ENCODE measurements around the gene SCARB2. TPM values are rescaled to one million over a fixed set of nuclear protein-coding genes. Genes with fewer than 3 reads are reported as not detected.

The SCARB2 gene
- total RNA-seq, 6 experiments from 2014 or later: 102 to 133 (median 125) TPM

- peak; percentile 15 to 73 (median 41) for ATAC-seq
- no peaks in the 10 kb centered on the region for H3K9me3 ChIP-seq
- H3K27ac ChIP-seq: peak overlapping the region; percentile 78 to 89 (median 89)
- WGBS (ENCODE audit: insufficient coverage, low coverage, low lambda C conversion rate, missing lambda C conversion rate): 9% methylated on average over 2 of the region's 2 CpGs
- H3K36me3 ChIP-seq: peaks cover 0 to 7% (median 0%) of the 10 kb centered on the region in 4 donors
- no peaks in the 10 kb centered on the region for H3K27me3 ChIP-seq
- intact Hi-C loops (cut with DNase I): no loop called here
- H3K4me3 ChIP-seq: peak overlapping the region in 2 of 3 donors; percentile 40 to 58
- TF ChIP-seq POLR2A (IDR thresholded peaks at IDR 0.05): no peak
- peak in 1 of 4 donors; percentile 7 for TF ChIP-seq CTCF (IDR thresholded peaks at IDR 0.05)
- peaks cover 3 to 68% (median 36%) of the 10 kb centered on the region in 4 donors for H3K4me1 ChIP-seq
- no peak for DNase-seq
These were observed 19.3 kb downstream of the SCARB2 start for GRCh38 chr4:76194325-76194724.

GRCh38 chr4:76192236-76192635, 21.4 kb downstream of the SCARB2 start:
- Histone ChIP-seq H3K4me3 (no peak overlapping the region), H3K27me3 (no peaks in the 10 kb centered on the region), H3K36me3 (peaks cover 0 to 7% (median 2%) of the 10 kb centered on the region in 4 donors), H3K27ac (peak overlapping the region in 2 of 3 donors; percentile 22 to 89), H3K4me1 (peaks cover 0 to 64% (median 34%) of the 10 kb centered on the region in 4 donors), H3K9me3 (no peaks in the 10 kb centered on the region)
- ATAC-seq: no peak
- intact Hi-C loops (cut with DNase I): no loop called here
- no peak for TF ChIP-seq POLR2A (IDR thresholded peaks at IDR 0.05)
- no peak for TF ChIP-seq CTCF (IDR thresholded peaks at IDR 0.05)
- no peak for DNase-seq
- WGBS (ENCODE audit: insufficient coverage, low coverage, low lambda C conversion rate, missing lambda C conversion rate): 62% methylated on average over 2 of the region's 2 CpGs

- Histone ChIP-seq H3K36me3 (peaks cover 0 to 7% (median 2%) of the 10 kb centered on the region in 4 donors), H3K4me1 (peaks cover 0 to 64% (median 24%) of the 10 kb centered on the region in 4 donors), H3K27ac (peak overlapping the region; percentile 42 to 78 (median 70)), H3K9me3 (no peaks in the 10 kb centered on the region), H3K4me3 (no peak overlapping the region), H3K27me3 (no peaks in the 10 kb centered on the region)
- DNase-seq: no peak
- TF ChIP-seq POLR2A (IDR thresholded peaks at IDR 0.05) (no peak), CTCF (IDR thresholded peaks at IDR 0.05) (no peak)
- intact Hi-C loops (cut with DNase I): no loop called here
- WGBS (ENCODE audit: insufficient coverage, low coverage, low lambda C conversion rate, missing lambda C conversion rate): 100% methylated on average over 1 of the region's 3 CpGs
- ATAC-seq: no peak
These were observed 25.1 kb downstream of the SCARB2 start for GRCh38 chr4:76188557-76188956.

GRCh38 chr4:76188149-76188548, 25.5 kb downstream of the SCARB2 start:
- TF ChIP-seq CTCF (IDR thresholded peaks at IDR 0.05): no peak
- no peak for TF ChIP-seq POLR2A (IDR thresholded peaks at IDR 0.05)
- ATAC-seq: peak in 1 of 4 donors; percentile 5
- Histone ChIP-seq H3K9me3 (no peaks in the 10 kb centered on the region), H3K27ac (peak overlapping the region; percentile 42 to 78 (median 70)), H3K4me3 (no peak overlapping the region), H3K27me3 (no peaks in the 10 kb centered on the region), H3K36me3 (peaks cover 0 to 7% (median 2%) of the 10 kb centered on the region in 4 donors), H3K4me1 (peaks cover 0 to 60% (median 22%) of the 10 kb centered on the region in 4 donors)
- no peak for DNase-seq
- intact Hi-C loops (cut with DNase I): no loop called here

All from right lobe of liver (tissue), 6 donors.